SH-SY5Y (cell line): ENCODE results near the gene EML5.

ENCODE experiments used
- GATA2 ChIP-seq: IDR thresholded peaks from 2 replicates; pipeline ENCODE4 v1.6.1; 2011; ENCODE audit warnings: mild to moderate bottlenecking, low read depth, low read length
- GATA3 ChIP-seq: IDR thresholded peaks from 2 replicates; pipeline ENCODE4 v1.6.1; 2011; ENCODE audit warnings: low read depth, mild to moderate bottlenecking, low read length, moderate library complexity

DNA sequence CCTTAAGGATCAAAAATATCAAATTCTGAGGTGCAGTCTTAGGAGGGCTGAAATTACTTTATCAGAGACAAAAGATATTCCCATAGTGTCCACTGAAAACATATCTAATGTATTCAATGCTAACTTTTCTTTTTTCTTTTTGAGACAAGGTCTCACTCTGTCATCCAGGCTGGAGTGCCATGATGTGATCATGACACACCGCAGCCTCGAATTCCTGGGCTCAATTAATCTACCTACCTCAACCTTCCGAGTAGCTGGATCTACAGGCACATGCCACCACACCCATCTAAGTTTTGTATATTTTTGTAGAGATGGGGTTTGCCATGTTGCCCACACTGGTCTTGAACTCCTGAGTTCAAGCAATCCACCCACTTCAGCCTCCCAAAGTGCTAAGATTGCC lies 161.7 kb downstream of the EML5 start:
- TF ChIP-seq GATA2 (no peak), GATA3 (no peak)
